Uterus (tissue), 2 donors: ENCODE data around the gene IGSF5.
"Not testable (repeated sequence)": the region's sequence is repeated elsewhere in the genome, so short reads cannot be mapped to it uniquely, and the experiment has no call there.

Experiments used
- CTCF ChIP-seq, 4 experiments: fragments of 200-600 bp in 2 of 4; fragments of 450-650 bp in 2 of 4; sonication (generic) in 2 of 4; IDR thresholded peaks; one replicate each; pipeline ENCODE4 v1.5.1; 2016 to 2019; ENCODE audit warnings: antibody characterized with exemption in 4 of 4, mild to moderate bottlenecking in 2 of 4, moderate library complexity in 1 of 4
- POLR2A ChIP-seq, 2 donors: fragments of 450-650 bp; IDR thresholded peaks; one replicate each; pipeline ENCODE4 v1.6.1; 2016; ENCODE audit warnings: antibody characterized with exemption in 2 of 2, mild to moderate bottlenecking in 1 of 2, moderate library complexity in 1 of 2

- not testable (repeated sequence) for TF ChIP-seq POLR2A, CTCF (IDR thresholded peaks at IDR 0.05)
Measured at GRCh38 chr21:39739531-39739930, 5.5 kb upstream of the IGSF5 start.
